Measurements from ENCODE around the gene OPN4. TPM values are rescaled to one million over a fixed set of nuclear protein-coding genes. Genes with fewer than 3 reads are reported as not detected.

The OPN4 gene
- total RNA-seq, 2 experiments from 2014 or later: not detected

GRCh38 chr10:86651021-86651471, 3.3 kb upstream of the OPN4 start:
- Histone ChIP-seq H3K79me2 (ENCODE audit: insufficient read depth, low read depth, low read length) (no peaks in the 10 kb centered on the region), H3K9me2 (ENCODE audit: insufficient read depth, low read length) (no peaks in the 10 kb centered on the region), H4K20me1 (ENCODE audit: insufficient read depth, low read length) (no peaks in the 10 kb centered on the region), H3K9me3 (ENCODE audit: low read length) (no peaks in the 10 kb centered on the region), H2AFZ (ENCODE audit: low read length) (no peak overlapping the region), H3K27ac (ENCODE audit: low read depth, low read length, poor library complexity, severe bottlenecking) (no peak overlapping the region), H3K36me3 (ENCODE audit: insufficient read depth, low read length) (no peaks in the 10 kb centered on the region), H3K4me2 (ENCODE audit: low read length) (no peak overlapping the region), H3K4me3 (ENCODE audit: low read depth, low read length, poor library complexity, severe bottlenecking) (no peak overlapping the region), H3K4me1 (ENCODE audit: insufficient read depth, low read length, poor library complexity, severe bottlenecking) (no peaks in the 10 kb centered on the region)
- POLR2A ChIA-PET: interaction anchor here (0.5 kb wide), 1 partner anchor 26 kb away, joined by 3 read pairs; no protein-coding TSS in a partner anchor
- TF ChIP-seq EZH2phosphoT487 (IDR thresholded peaks at IDR 0.05; ENCODE audit: borderline replicate concordance, low read depth, low read length): no peak
- no peak for TF ChIP-seq CTCF (conservative IDR thresholded peaks at IDR 0.05; ENCODE audit: low read length)
- intact Hi-C loops (cut with micrococcal nuclease; ENCODE audit: unreplicated experiment): no loop called here
- DNase-seq (ENCODE audit: low spot score): no peak
- no TSS peak for BruUV-seq (replicated peaks)
- CTCF ChIA-PET (ENCODE audit: unreplicated experiment): no interaction called here

- intact Hi-C loops (cut with micrococcal nuclease; ENCODE audit: unreplicated experiment): no loop called here
- Histone ChIP-seq H3K36me3 (ENCODE audit: insufficient read depth, low read length) (no peaks in the 10 kb centered on the region), H2AFZ (ENCODE audit: low read length) (no peak overlapping the region), H3K4me2 (ENCODE audit: low read length) (no peak overlapping the region), H3K9me2 (ENCODE audit: insufficient read depth, low read length) (no peaks in the 10 kb centered on the region), H3K79me2 (ENCODE audit: insufficient read depth, low read depth, low read length) (no peaks in the 10 kb centered on the region), H4K20me1 (ENCODE audit: insufficient read depth, low read length) (no peaks in the 10 kb centered on the region), H3K9me3 (ENCODE audit: low read length) (no peaks in the 10 kb centered on the region), H3K4me1 (ENCODE audit: insufficient read depth, low read length, poor library complexity, severe bottlenecking) (no peaks in the 10 kb centered on the region), H3K27ac (ENCODE audit: low read depth, low read length, poor library complexity, severe bottlenecking) (no peak overlapping the region), H3K4me3 (ENCODE audit: low read depth, low read length, poor library complexity, severe bottlenecking) (no peak overlapping the region)
- no TSS peak for BruUV-seq (replicated peaks)
- DNase-seq (ENCODE audit: low spot score): no peak
- TF ChIP-seq CTCF (conservative IDR thresholded peaks at IDR 0.05; ENCODE audit: low read length): no peak
- TF ChIP-seq EZH2phosphoT487 (IDR thresholded peaks at IDR 0.05; ENCODE audit: borderline replicate concordance, low read depth, low read length): no peak
- ChIA-PET POLR2A (interaction anchor here (0.5 kb wide), 1 partner anchor 128 kb away, joined by 4 read pairs; no protein-coding TSS in a partner anchor), CTCF (ENCODE audit: unreplicated experiment) (no interaction called here)
These were observed 2.6 kb upstream of the OPN4 start for GRCh38 chr10:86651631-86652331.

Data from OCI-LY7 (cell line).